GM21786 (cell line): ENCODE data around the gene EIF4E1B.
"Not testable (repeated sequence)": the region's sequence is repeated elsewhere in the genome, so short reads cannot be mapped to it uniquely, and the experiment has no call there.

Source experiments
- ATAC-seq: cut with Tn5 transposase; IDR thresholded peaks from one replicate; pipeline ENCODE4 v1.9.1; 2021; ENCODE audit not compliant: unreplicated experiment

Gene EIF4E1B, protein sequence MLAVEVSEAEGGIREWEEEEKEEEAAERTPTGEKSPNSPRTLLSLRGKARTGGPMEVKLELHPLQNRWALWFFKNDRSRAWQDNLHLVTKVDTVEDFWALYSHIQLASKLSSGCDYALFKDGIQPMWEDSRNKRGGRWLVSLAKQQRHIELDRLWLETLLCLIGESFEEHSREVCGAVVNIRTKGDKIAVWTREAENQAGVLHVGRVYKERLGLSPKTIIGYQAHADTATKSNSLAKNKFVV

GRCh38 chr5:176629853-176630680 lies at the start of gene EIF4E1B, which contains the start of gene SNCB:
TSS of gene EIF4E1B (plus strand) at chr5:176630675. CDS start at chr5:176642788, 12,113 bp downstream.
TSS of gene SNCB (minus strand) at chr5:176630534. CDS start at chr5:176629654, 880 bp downstream.
- peak; percentile 48 for ATAC-seq

GRCh38 chr5:176581361-176581760 lies 49.1 kb upstream of the EIF4E1B start:
- ATAC-seq: no peak

DNA sequence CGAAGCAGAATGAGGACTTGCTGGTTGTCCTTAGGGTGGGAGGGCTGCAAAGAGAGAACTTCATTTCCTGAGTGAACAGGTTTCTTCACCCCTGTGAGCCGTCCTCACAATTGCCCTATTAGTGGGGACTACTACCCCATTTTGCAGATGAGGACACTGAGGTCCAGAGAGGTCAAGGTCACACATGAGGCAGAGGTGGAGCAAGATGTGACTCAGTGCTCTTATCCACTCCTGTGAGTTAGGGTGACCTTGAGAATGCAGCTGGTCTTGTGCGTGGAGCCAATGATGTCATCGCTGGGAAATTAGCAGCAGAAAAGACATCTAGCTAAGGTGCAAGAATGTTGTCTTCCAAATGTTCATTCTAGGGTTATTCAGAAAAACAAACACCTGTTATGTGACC lies 47.4 kb upstream of the EIF4E1B start:
- no peak for ATAC-seq

GRCh38 chr5:176587398-176587797 lies 43.1 kb upstream of the EIF4E1B start:
- no peak for ATAC-seq

GRCh38 chr5:176588297-176588696 lies 42.2 kb upstream of the EIF4E1B start:
- ATAC-seq: no peak

DNA sequence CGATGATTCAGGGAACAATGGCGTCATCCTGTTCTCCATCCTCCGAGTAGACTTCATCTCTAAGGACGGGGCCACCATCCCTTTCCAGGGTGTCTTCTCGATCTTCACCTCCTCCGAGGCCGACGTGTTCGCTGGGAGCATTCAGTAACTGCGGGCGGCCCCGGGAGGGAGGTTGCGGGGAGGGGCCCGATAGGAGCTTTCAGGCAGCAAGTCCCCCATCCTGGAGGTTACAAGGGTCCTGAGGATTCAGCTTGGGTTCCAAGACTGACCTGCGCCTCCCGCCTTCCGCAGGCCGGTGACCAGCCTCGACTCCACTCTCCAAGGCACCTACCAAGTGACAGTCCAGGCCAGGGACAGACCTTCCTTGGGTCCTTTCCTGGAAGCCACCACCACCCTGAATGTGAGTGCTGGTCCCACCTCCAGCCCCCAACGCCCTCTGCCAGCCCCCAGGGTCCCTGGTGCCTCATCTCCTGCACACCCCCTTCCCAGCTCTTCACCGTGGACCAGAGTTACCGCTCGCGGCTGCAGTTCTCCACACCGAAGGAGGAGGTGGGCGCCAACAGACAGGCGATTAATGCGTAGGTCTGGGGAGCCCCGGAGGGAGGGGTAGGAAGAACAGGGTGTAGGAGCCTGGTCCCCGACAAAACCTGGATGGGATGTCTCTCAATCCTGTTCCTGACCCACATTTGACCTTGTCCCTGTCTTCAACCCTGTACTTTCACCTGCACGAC lies 41.3 kb upstream of the EIF4E1B start:
- ATAC-seq: no peak

DNA sequence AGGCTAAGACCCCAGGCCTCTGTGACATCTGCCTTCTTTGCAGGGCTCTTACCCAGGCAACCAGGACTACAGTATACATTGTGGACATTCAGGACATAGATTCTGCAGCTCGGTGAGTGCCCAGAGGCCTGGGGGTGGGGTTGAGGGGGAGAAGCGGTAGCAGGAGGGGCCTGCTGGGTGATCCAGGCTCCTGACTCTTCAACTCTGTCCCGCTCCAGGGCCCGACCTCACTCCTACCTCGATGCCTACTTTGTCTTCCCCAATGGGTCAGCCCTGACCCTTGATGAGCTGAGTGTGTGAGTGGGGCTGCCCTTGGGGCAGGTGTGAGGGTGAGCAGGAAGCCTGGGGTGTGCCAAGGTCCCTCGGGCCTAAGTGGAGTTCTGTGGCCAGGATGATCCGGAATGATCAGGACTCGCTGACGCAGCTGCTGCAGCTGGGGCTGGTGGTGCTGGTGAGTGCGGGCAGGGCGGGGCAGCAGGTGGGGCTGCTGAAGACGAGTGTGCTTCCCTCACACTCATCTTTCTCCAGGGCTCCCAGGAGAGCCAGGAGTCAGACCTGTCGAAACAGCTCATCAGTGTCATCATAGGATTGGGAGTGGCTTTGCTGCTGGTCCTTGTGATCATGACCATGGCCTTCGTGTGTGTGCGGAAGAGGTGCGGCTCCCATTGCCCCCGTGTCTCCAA lies 40.3 kb upstream of the EIF4E1B start:
- ATAC-seq: no peak

DNA sequence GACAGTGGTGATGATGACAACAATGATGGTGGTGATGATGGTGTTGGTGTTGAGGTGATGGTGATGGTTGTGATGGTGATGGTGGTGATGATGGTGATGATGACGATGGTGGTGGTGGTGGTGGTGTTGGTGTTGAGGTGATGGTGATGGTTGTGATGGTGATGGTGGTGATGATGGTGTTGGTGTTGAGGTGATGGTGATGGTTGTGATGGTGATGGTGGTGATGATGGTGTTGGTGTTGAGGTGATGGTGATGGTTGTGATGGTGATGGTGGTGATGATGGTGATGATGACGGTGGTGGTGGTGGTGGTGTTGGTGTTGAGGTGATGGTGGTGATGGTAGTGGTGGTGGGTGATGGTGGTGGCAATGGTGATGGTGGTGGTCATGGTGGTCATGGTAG lies 38.8 kb upstream of the EIF4E1B start:
- not testable (repeated sequence) for ATAC-seq

DNA sequence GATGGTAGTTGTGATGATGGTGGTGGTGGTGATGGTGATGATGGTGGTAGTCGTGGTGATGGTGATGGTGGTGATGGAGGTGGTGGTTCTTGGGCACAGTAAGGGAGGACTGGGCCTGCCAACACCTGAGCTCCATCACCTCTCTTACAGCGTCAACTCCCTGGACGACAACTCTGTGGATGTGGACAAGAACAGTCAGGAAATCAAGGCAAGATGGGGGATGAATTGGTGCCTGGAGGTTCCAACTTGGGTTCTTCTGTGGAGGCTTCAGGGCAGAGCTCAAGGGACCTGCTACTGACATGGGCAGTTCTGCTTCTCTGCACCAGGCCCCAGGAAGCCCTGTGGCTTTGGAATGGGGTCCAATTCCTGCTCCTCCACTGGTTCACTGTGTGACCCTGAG lies 37.9 kb upstream of the EIF4E1B start:
- ATAC-seq: no peak

DNA sequence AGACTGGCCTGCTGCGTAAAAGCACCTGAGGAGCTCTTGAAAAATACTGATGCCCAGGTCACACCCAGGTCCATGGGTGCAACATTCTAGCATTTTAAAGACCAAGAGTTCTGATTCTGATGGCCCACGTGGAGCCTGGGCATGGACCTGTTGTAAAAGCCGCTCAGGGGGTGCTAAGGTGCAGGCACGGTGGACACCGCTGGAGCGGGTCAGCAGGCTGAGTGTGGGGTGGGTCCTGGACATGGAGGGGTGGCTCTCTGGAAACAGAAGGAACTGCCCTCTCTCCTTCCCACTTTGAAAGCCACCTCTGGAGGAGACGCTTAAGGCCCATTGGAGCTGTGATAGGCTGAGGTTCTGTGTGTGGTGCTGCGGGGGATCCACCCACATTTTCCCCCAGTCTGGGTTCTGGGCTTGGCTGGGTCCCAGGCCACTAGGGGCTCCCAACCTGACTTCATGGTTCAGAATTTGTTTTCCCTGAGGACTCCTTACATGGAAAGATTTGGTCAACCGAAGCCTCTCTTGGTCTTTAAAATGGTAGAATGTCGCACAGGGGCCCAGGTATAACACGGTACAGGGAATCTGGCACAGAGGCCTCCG lies 37.1 kb upstream of the EIF4E1B start:
- no peak for ATAC-seq

- no peak for ATAC-seq
Observed at GRCh38 chr5:176594554-176594953, 35.9 kb upstream of the EIF4E1B start.

DNA sequence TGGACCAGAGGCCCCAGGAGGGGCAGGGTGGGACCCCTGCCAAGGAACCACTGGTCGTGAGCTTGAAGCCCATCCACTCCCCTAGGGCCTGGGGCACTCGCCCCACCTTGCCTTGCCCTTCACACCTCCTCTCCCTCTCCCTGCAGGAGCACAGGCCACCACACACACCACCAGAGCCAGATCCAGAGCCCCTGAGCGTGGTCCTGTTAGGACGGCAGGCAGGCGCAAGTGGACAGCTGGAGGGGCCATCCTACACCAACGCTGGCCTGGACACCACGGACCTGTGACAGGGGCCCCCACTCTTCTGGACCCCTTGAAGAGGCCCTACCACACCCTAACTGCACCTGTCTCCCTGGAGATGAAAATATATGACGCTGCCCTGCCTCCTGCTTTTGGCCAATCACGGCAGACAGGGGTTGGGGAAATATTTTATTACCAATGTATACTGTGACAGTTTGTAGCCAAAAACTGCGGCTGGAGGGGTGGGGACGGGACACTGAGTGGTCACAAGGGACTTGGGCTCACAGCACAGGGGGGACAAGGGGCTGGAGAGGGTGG lies 35.0 kb upstream of the EIF4E1B start:
- no peak for ATAC-seq

GRCh38 chr5:176596069-176596644 lies 34.3 kb upstream of the EIF4E1B start:
- ATAC-seq: no peak

DNA sequence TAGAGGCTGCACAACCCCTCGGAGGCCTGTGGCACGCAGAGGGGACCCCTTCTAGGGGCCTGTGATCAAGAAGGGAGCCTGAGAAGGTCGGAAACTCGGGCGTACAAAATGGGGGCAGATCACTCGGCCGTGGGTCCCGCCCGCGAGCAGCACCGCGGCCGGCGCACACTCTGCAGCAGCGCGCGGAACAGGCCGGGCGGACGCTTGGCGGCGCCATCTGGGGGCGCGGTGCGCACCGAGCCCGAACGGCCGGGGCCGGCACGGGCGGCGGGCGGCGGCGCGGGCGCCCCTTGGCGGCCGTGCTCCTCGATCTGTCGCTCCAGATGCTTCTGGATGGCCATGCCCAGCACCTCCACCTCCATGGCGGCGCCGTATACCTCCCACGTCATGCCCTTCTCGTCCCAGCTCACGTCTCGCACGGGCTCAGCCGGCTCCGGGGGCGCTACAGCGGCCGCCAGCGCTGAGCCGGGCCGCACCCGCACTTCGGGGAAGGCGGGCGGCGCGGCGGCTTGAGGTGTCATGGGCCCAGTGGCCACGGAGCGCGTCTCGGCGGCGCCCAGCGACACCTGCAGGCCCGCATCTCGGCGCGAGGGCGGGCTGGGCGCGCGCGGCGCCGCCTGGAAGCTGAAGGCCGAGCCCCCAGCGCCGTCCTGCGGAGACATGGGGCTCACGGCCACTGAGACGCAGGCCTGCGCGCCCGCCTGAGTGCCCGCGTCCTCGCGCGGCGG lies 33.6 kb upstream of the EIF4E1B start:
- ATAC-seq: peak; percentile 63

GRCh38 chr5:176597417-176598389 lies 32.8 kb upstream of the EIF4E1B start:
- no peak for ATAC-seq

DNA sequence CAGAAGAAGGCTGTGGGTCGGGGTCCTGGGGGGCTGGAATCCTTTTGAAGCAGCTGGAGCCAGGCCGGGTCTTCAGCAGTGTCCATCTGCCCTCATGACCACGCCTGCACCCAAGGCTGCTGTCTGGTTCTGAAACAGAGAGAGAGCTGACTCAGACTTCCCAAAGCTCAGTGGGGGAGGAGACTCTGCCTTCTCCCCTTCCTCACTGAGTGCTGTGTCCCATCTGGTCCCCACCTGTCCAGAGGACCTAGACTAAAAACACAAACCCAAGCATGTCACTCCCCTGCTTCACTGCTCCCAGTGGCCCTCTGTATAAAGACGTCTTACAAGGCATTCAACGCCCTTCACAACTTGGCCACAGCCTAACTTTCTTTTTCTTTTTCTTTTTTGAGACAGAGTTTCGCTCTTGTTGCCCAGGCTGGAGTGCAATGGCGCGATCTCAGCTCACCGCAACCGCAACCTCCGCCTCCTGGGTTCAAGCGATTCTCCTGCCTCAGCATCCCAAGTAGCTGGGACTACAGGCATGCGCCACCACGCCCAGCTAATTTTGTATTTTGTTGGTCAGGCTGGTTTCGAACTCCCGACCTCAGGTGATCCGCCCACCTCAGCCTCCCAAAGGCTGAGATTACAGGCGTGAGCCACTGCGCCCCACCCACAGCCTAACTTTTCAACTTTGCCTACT lies 30.6 kb upstream of the EIF4E1B start:
- ATAC-seq: not testable (repeated sequence)

- no peak for ATAC-seq
Observed at GRCh38 chr5:176601901-176602482, 28.5 kb upstream of the EIF4E1B start.
